H1 (cell line): ENCODE measurements around the gene TEKT5. TPM values are rescaled to one million over a fixed set of nuclear protein-coding genes. Genes with fewer than 3 reads are reported as not detected.
A peak's percentile ranks its signal among the peaks of the same experiment; 100 is the strongest.

Experiments used
- CTCF ChIA-PET: fragments of 300-600 bp; sonication (Branson Sonifier 250); formaldehyde crosslinking; loops from one replicate; lab custom pipeline; 2021; ENCODE audit not compliant: partially characterized antibody; lab: Charles Lee
- POLR2A ChIA-PET: fragments of 300-600 bp; sonication (Branson Sonifier 250); formaldehyde crosslinking; loops from one replicate; lab custom pipeline; 2021; ENCODE audit warnings: inconsistent platforms; ENCODE audit not compliant: partially characterized antibody; lab: Charles Lee
- DNase-seq, 2 experiments: peaks; one replicate each; pipeline versions ENCODE4 v3.0.0 to v3.0.0-alpha.2; 2010 to 2022; ENCODE audit warnings: low spot score in 2 of 2, low read depth in 1 of 2, mixed read lengths in 1 of 2
- FAIRE-seq: peaks from 2 replicates; lab custom pipeline; 2011; peaks lifted over from hg19 to GRCh38; lab: Jason Lieb, UNC
- H2AFZ ChIP-seq: 2 replicates; pipeline ENCODE4 v1.8.1; 2012; ENCODE audit warnings: low read length, inconsistent platforms
- H2AK5ac ChIP-seq: 2 replicates; pipeline ENCODE4 v1.6.1; 2013; ENCODE audit warnings: low read depth, low read length
- H2BK120ac ChIP-seq: replicated peaks from 2 replicates; pipeline ENCODE3; 2013; ENCODE audit warnings: low read depth, low read length, inconsistent platforms
- H2BK12ac ChIP-seq: 2 replicates; pipeline ENCODE4 v1.6.1; 2013; ENCODE audit warnings: low read depth, low read length
- H2BK15ac ChIP-seq: 2 replicates; pipeline ENCODE4 v1.6.1; 2013; ENCODE audit warnings: low read length
- H2BK20ac ChIP-seq: 2 replicates; pipeline ENCODE4 v1.6.1; 2013; ENCODE audit warnings: low read length
- H2BK5ac ChIP-seq: 2 replicates; pipeline ENCODE4 v1.6.1; 2013; ENCODE audit warnings: low read depth, low read length
- H3K14ac ChIP-seq: 2 replicates; pipeline ENCODE4 v1.6.1; 2013; ENCODE audit warnings: inconsistent platforms; ENCODE audit not compliant: insufficient read length
- H3K18ac ChIP-seq: 2 replicates; pipeline ENCODE4 v1.6.1; 2013; ENCODE audit warnings: low read length; ENCODE audit errors: extremely low read depth
- H3K23ac ChIP-seq: 2 replicates; pipeline ENCODE4 v1.6.1; 2013; ENCODE audit warnings: inconsistent platforms; ENCODE audit not compliant: insufficient read length
- H3K23me2 ChIP-seq: 2 replicates; pipeline ENCODE4 v1.6.1; 2013; ENCODE audit warnings: low read depth, low read length
- H3K27ac ChIP-seq: 2 replicates; pipeline ENCODE4 v1.6.1; 2011; ENCODE audit warnings: low read depth, low read length, inconsistent platforms
- H3K27me3 ChIP-seq, 4 experiments: replicated peaks in 1 of 4; 1 replicate in 1 of 4; 2 replicates in 3 of 4; pipeline versions ENCODE4 v1.6.1 to v1.8.1; 2011 to 2013; ENCODE audit warnings: low read length in 3 of 4, mild to moderate bottlenecking in 3 of 4, inconsistent platforms in 2 of 4, mixed read lengths in 2 of 4, moderate library complexity in 1 of 4; ENCODE audit not compliant: control insufficient read depth in 3 of 4, insufficient read depth in 3 of 4; ENCODE audit errors: extremely low read depth in 1 of 4
- H3K36me3 ChIP-seq, 4 experiments: 2 replicates each; pipeline versions ENCODE4 v1.6.1 to v1.8.1; 2011 to 2013; ENCODE audit warnings: mild to moderate bottlenecking in 4 of 4, low read length in 3 of 4, moderate library complexity in 2 of 4, control low read depth in 1 of 4, inconsistent platforms in 1 of 4; ENCODE audit not compliant: insufficient read depth in 4 of 4, control insufficient read depth in 2 of 4
- H3K4ac ChIP-seq: replicated peaks from 2 replicates; pipeline ENCODE3; 2013; ENCODE audit warnings: low read length, low read depth, mixed read lengths, inconsistent platforms; ENCODE audit not compliant: insufficient read length
- H3K4me1 ChIP-seq, 4 experiments: replicated peaks in 1 of 4; 1 replicate in 1 of 4; 2 replicates in 3 of 4; pipeline versions ENCODE4 v1.6.1 to v1.8.1; 2011 to 2013; ENCODE audit warnings: low read length in 3 of 4, inconsistent platforms in 2 of 4, mixed read lengths in 1 of 4; ENCODE audit not compliant: insufficient read depth in 4 of 4, control insufficient read depth in 3 of 4
- H3K4me2 ChIP-seq, 2 experiments: 2 replicates each; pipeline versions ENCODE4 v1.6.1 to v1.8.1; 2011 to 2013; ENCODE audit warnings: low read depth in 2 of 2, low read length in 2 of 2, control low read depth in 1 of 2, inconsistent platforms in 1 of 2, mild to moderate bottlenecking in 1 of 2; ENCODE audit not compliant: insufficient read depth in 1 of 2
- H3K4me3 ChIP-seq, 4 experiments: fragments of 200-600, 300-600 bp in 1 of 4; sonication (generic), shearing (Covaris generic), sonication (Bioruptor Twin) in 1 of 4; 2 replicates each; pipeline versions ENCODE4 v1.5.1 to v1.8.1; 2011 to 2016; ENCODE audit warnings: low read length in 4 of 4, low read depth in 3 of 4, control low read depth in 2 of 4, inconsistent platforms in 2 of 4, mild to moderate bottlenecking in 2 of 4, mixed read lengths in 1 of 4, moderate library complexity in 1 of 4; ENCODE audit not compliant: insufficient read depth in 2 of 4; ENCODE audit errors: extremely low read depth in 1 of 4
- H3K56ac ChIP-seq: replicated peaks from 2 replicates; pipeline ENCODE3; 2013; ENCODE audit warnings: low read depth, mild to moderate bottlenecking, mixed read lengths, low read length, inconsistent platforms; ENCODE audit not compliant: insufficient read length
- H3K79me1 ChIP-seq: 2 replicates; pipeline ENCODE4 v1.6.1; 2013; ENCODE audit warnings: low read depth, low read length, control low read depth
- H3K79me2 ChIP-seq, 2 experiments: 2 replicates each; pipeline versions ENCODE4 v1.6.1 to v1.8.1; 2012 to 2013; ENCODE audit warnings: low read length in 2 of 2, mild to moderate bottlenecking in 2 of 2, inconsistent platforms in 1 of 2; ENCODE audit not compliant: insufficient read depth in 2 of 2, control insufficient read depth in 1 of 2
- H3K9ac ChIP-seq, 4 experiments: replicated peaks in 1 of 4; 1 replicate in 1 of 4; 2 replicates in 3 of 4; pipeline versions ENCODE4 v1.6.1 to v1.8.1; 2011 to 2013; ENCODE audit warnings: low read depth in 3 of 4, low read length in 3 of 4, control low read depth in 2 of 4, mild to moderate bottlenecking in 2 of 4, moderate library complexity in 2 of 4, inconsistent platforms in 1 of 4; ENCODE audit errors: extremely low read depth in 1 of 4
- H3K9me3 ChIP-seq, 2 experiments: 2 replicates each; pipeline versions ENCODE4 v1.6.1 to v1.8.1; 2012 to 2013; ENCODE audit warnings: mild to moderate bottlenecking in 2 of 2, moderate library complexity in 2 of 2, control low read depth in 1 of 2, inconsistent platforms in 1 of 2, low read depth in 1 of 2, low read length in 1 of 2, mixed read lengths in 1 of 2; ENCODE audit not compliant: insufficient read depth in 2 of 2
- H4K20me1 ChIP-seq, 2 experiments: replicated peaks in 1 of 2; 2 replicates each; pipeline versions ENCODE3 to v1.8.1; 2011 to 2013; ENCODE audit warnings: inconsistent platforms in 2 of 2, low read length in 2 of 2, mild to moderate bottlenecking in 1 of 2; ENCODE audit not compliant: insufficient read depth in 2 of 2, control insufficient read depth in 1 of 2
- H4K5ac ChIP-seq: 2 replicates; pipeline ENCODE4 v1.6.1; 2013; ENCODE audit warnings: low read length, low read depth, mixed read lengths, inconsistent platforms; ENCODE audit not compliant: insufficient read length
- H4K8ac ChIP-seq: 2 replicates; pipeline ENCODE4 v1.8.0; 2013; ENCODE audit warnings: mild to moderate bottlenecking, moderate library complexity, low read length, inconsistent platforms; ENCODE audit not compliant: insufficient read depth; ENCODE audit errors: extremely low read depth
- H4K91ac ChIP-seq: replicated peaks from 2 replicates; pipeline ENCODE3; 2013; ENCODE audit warnings: low read length, mixed read lengths, inconsistent platforms; ENCODE audit not compliant: insufficient read length
- EZH2 ChIP-seq: fragments of 200-600 bp; sonication (generic); IDR thresholded peaks from 2 replicates; pipeline ENCODE4 v1.7.1; 2012; ENCODE audit warnings: low read depth, mild to moderate bottlenecking, moderate library complexity, low read length, inconsistent platforms; ENCODE audit not compliant: severe bottlenecking
- HDAC2 ChIP-seq, 2 experiments: fragments of 300-600 bp in 1 of 2; sonication (generic) in 1 of 2; IDR thresholded peaks; 2 replicates each; pipeline ENCODE4 v1.6.1; 2011 to 2012; ENCODE audit warnings: low read depth in 2 of 2, low read length in 2 of 2, mild to moderate bottlenecking in 2 of 2, moderate library complexity in 2 of 2, borderline replicate concordance in 1 of 2, inconsistent platforms in 1 of 2
- JUN ChIP-seq: IDR thresholded peaks from 2 replicates; pipeline ENCODE4 v1.6.1; 2011; ENCODE audit warnings: low read depth, mild to moderate bottlenecking, improper control_type of control experiment, low read length
- KDM5A ChIP-seq: fragments of 200-600 bp; IDR thresholded peaks from 2 replicates; pipeline ENCODE4 v1.7.1; 2012; ENCODE audit warnings: mild to moderate bottlenecking, low read length, inconsistent platforms, mixed read lengths
- MAFK ChIP-seq: IDR thresholded peaks from 2 replicates; pipeline ENCODE4 v1.6.1; 2012; ENCODE audit warnings: low read depth, mild to moderate bottlenecking, improper control_type of control experiment, low read length
- PHF8 ChIP-seq: fragments of 200-600 bp; sonication (generic); conservative IDR thresholded peaks from 2 replicates; pipeline ENCODE4 v1.7.1; 2012; ENCODE audit warnings: low read depth, mild to moderate bottlenecking, inconsistent platforms, low read length, moderate library complexity
- POLR2AphosphoS5 ChIP-seq: IDR thresholded peaks from 2 replicates; pipeline ENCODE4 v1.6.1; 2011; ENCODE audit warnings: low read depth, low read length
- SP1 ChIP-seq: IDR thresholded peaks from 2 replicates; pipeline ENCODE4 v1.6.1; 2011; ENCODE audit warnings: low read depth, low read length
- SP2 ChIP-seq: IDR thresholded peaks from 2 replicates; pipeline ENCODE4 v1.6.1; 2012; ENCODE audit warnings: mild to moderate bottlenecking, low read length, inconsistent platforms
- TBP ChIP-seq: IDR thresholded peaks from 2 replicates; pipeline ENCODE4 v1.6.1; 2011; ENCODE audit warnings: low read depth, low read length, improper control_type of control experiment
- WGBS, 2 experiments: shearing (Covaris generic) in 1 of 2; methylation state at CpG; one replicate each; pipeline versions ENCODE4 v1.1.6 to v1.1.7; 2013 to 2015; ENCODE audit warnings: low lambda C conversion rate in 2 of 2, mixed read lengths in 2 of 2, inconsistent platforms in 1 of 2, low coverage in 1 of 2, missing lambda C conversion rate in 1 of 2; ENCODE audit not compliant: insufficient replicate concordance in 2 of 2, insufficient coverage in 1 of 2, insufficient read length in 1 of 2; ENCODE audit errors: extremely low coverage in 1 of 2, missing lambda C conversion rate in 1 of 2; 5-methylcytosine and 5-hydroxymethylcytosine counted together
- polyA plus RNA-seq, 7 experiments: library from polyadenylated mRNA; depleted of rRNA in 3 of 7; stranded (reverse) in 5 of 7; unstranded in 2 of 7; fragments of >200 nt in 5 of 7; fragments of 200-250 nt in 2 of 7; gene quantifications; 1 replicate in 5 of 7; 2 replicates in 1 of 7; 4 replicates in 1 of 7; pipeline versions ENCODE4 v1.2.1 to v1.2.3, GENCODE V29; 2011 to 2013; ENCODE audit warnings: missing spikeins in 2 of 7, mixed read lengths in 2 of 7
- total RNA-seq: library from RNA; stranded (reverse); fragmentation: NEBNext Ultra II Directional; extraction: Animal tissue kit (Norgen Biotek cat#: 25700); gene quantifications from 2 replicates; pipeline ENCODE4 v1.2.1, GENCODE V29; 2021

TEKT5 gene
- total and polyA plus RNA-seq, 2 of the 8 experiments (the other 6 are each of a cell fraction or from before 2014, with no cell fraction given): 0.95 TPM; not detected in 1

GRCh38 chr16:10579965-10580882 is 114.5 kb downstream of the TEKT5 start, which contains the start of gene EMP2:
TSS of gene EMP2 (minus strand) at chr16:10580598. CDS start at chr16:10547617, 32,981 bp downstream.
- Histone ChIP-seq H3K23ac (no peak within 1 kb of the TSS), H2BK12ac (peak within 1 kb of the TSS; percentile 43; the same call in 1 of the 2 replicates), H3K36me3 (no peaks in the 10 kb centered on the region), H3K14ac (no peak within 1 kb of the TSS), H3K9me3 (no peaks in the 10 kb centered on the region), H3K18ac (peak within 1 kb of the TSS; percentile 66; the same call in 1 of the 2 replicates), H3K9ac (peak within 1 kb of the TSS in 2 of 4 experiments; percentile 42 to 52; a peak in 4 of 7 replicates), H4K91ac (peak within 1 kb of the TSS; percentile 45), H2BK5ac (peak within 1 kb of the TSS; percentile 71; the same call in 1 of the 2 replicates), H4K20me1 (peaks cover 5 to 7% of the 10 kb centered on the region in 2 experiments), H3K4me3 (peak within 1 kb of the TSS; percentile 41 to 85 (median 62)), H3K56ac (peak within 1 kb of the TSS; percentile 44), H3K4me2 (peak within 1 kb of the TSS; percentile 41 to 91), H4K5ac (peak within 1 kb of the TSS; percentile 75), H2BK15ac (peak within 1 kb of the TSS; percentile 31; the same call in 1 of the 2 replicates), H3K4me1 (peaks cover 15 to 39% (median 22%) of the 10 kb centered on the region in 4 experiments), H3K79me1 (peaks cover 8% of the 10 kb centered on the region; the same call in 1 of the 2 replicates), H3K27ac (peak within 1 kb of the TSS; percentile 33; the same call in 1 of the 2 replicates), H2BK20ac (peak within 1 kb of the TSS; percentile 61; the same call in 1 of the 2 replicates), H4K8ac (peak within 1 kb of the TSS; percentile 76), H3K79me2 (peaks cover 0 to 2% of the 10 kb centered on the region in 2 experiments; a peak in 1 of 4 replicates), H3K23me2 (peaks cover 9% of the 10 kb centered on the region; the same call in 1 of the 2 replicates), H2BK120ac (peak within 1 kb of the TSS; percentile 24), H2AK5ac (no peak within 1 kb of the TSS), H2AFZ (peak within 1 kb of the TSS; percentile 48), H3K27me3 (no peaks in the 10 kb centered on the region), H3K4ac (no peak within 1 kb of the TSS)
- ChIA-PET POLR2A (interaction anchor here (0.9 to 1.1 kb wide), 3 partner anchors 10 to 42 kb away, joined by 3 to 4 read pairs (median 4); no protein-coding TSS in a partner anchor), CTCF (interaction anchor here (0.7 to 3.9 kb wide), 28 partner anchors 8 to 338 kb away, joined by 3 to 22 read pairs (median 4); partner anchors contain the start of gene TEKT5)
- DNase-seq (peak; percentile 31 to 90), FAIRE-seq (no peak)
- 2% methylated on average over 73 of the region's 91 CpGs; no CpG with 5 or more reads in 1 of the 2 experiments for WGBS, 2 experiments
- TF ChIP-seq SP1 (no peak), EZH2 (peak; percentile 23), HDAC2 (IDR thresholded peaks at IDR 0.05; ENCODE audit: borderline replicate concordance in 1 of 2, low read depth in 2 of 2, low read length in 2 of 2) (peak in 1 of 2 experiments; percentile 62; a peak in 1 of 4 replicates), KDM5A (no peak), JUN (no peak), MAFK (no peak), POLR2AphosphoS5 (no peak), SP2 (no peak), PHF8 (peak; percentile 61; the same call in 1 of the 2 replicates), TBP (peak; percentile 36; the same call in 1 of the 2 replicates)
